ENCODE data around the gene TSHZ1. TPM values are rescaled to one million over a fixed set of nuclear protein-coding genes. Genes with fewer than 3 reads are reported as not detected.

Gene TSHZ1
- total RNA-seq, 2 experiments from 2014 or later: 5.9 to 9.5 TPM

GRCh38 chr18:75269124-75269680 lies 58.6 kb downstream of the TSHZ1 start:
- POLR2A ChIA-PET: interaction anchor here (0.6 kb wide), 1 partner anchor 972 kb away, joined by 3 read pairs; no protein-coding TSS in a partner anchor

GRCh38 chr18:75269696-75270095 lies 59.1 kb downstream of the TSHZ1 start:
- no peak overlapping the region for H3K4me3 ChIP-seq (ENCODE audit: low read depth, low read length, poor library complexity, severe bottlenecking)
- ChIA-PET POLR2A (interaction anchor here (0.6 kb wide), 1 partner anchor 971 kb away, joined by 3 read pairs; no protein-coding TSS in a partner anchor), CTCF (ENCODE audit: unreplicated experiment) (no interaction called here)
- TF ChIP-seq CTCF (conservative IDR thresholded peaks at IDR 0.05; ENCODE audit: low read length) (no peak), EZH2phosphoT487 (IDR thresholded peaks at IDR 0.05; ENCODE audit: borderline replicate concordance, low read depth, low read length) (no peak)
- intact Hi-C loops (cut with micrococcal nuclease; ENCODE audit: unreplicated experiment): no loop called here
- H3K4me1 ChIP-seq (ENCODE audit: insufficient read depth, low read length, poor library complexity, severe bottlenecking): no peaks in the 10 kb centered on the region
- H3K9me2 ChIP-seq (ENCODE audit: insufficient read depth, low read length): no peaks in the 10 kb centered on the region
- BruUV-seq (replicated peaks): no TSS peak
- H3K27ac ChIP-seq (ENCODE audit: low read depth, low read length, poor library complexity, severe bottlenecking): no peak overlapping the region
- H3K9me3 ChIP-seq (ENCODE audit: low read length): no peaks in the 10 kb centered on the region
- H3K36me3 ChIP-seq (ENCODE audit: insufficient read depth, low read length): no peaks in the 10 kb centered on the region
- DNase-seq (ENCODE audit: low spot score): no peak
- H2AFZ ChIP-seq (ENCODE audit: low read length): no peak overlapping the region
- no peaks in the 10 kb centered on the region for H3K79me2 ChIP-seq (ENCODE audit: insufficient read depth, low read depth, low read length)
- no peaks in the 10 kb centered on the region for H4K20me1 ChIP-seq (ENCODE audit: insufficient read depth, low read length)
- H3K4me2 ChIP-seq (ENCODE audit: low read length): no peak overlapping the region

More at GRCh38 chr18:75269124-75269680, 58.6 kb downstream of the TSHZ1 start:
- intact Hi-C loops (cut with micrococcal nuclease; ENCODE audit: unreplicated experiment): no loop called here
- H3K4me3 ChIP-seq (ENCODE audit: low read depth, low read length, poor library complexity, severe bottlenecking): no peak overlapping the region
- BruUV-seq (replicated peaks): no TSS peak
- H4K20me1 ChIP-seq (ENCODE audit: insufficient read depth, low read length): no peaks in the 10 kb centered on the region
- no peak overlapping the region for H3K4me2 ChIP-seq (ENCODE audit: low read length)
- H2AFZ ChIP-seq (ENCODE audit: low read length): no peak overlapping the region
- CTCF ChIA-PET (ENCODE audit: unreplicated experiment): no interaction called here
- DNase-seq (ENCODE audit: low spot score): no peak
- H3K27ac ChIP-seq (ENCODE audit: low read depth, low read length, poor library complexity, severe bottlenecking): no peak overlapping the region
- H3K4me1 ChIP-seq (ENCODE audit: insufficient read depth, low read length, poor library complexity, severe bottlenecking): no peaks in the 10 kb centered on the region
- H3K36me3 ChIP-seq (ENCODE audit: insufficient read depth, low read length): no peaks in the 10 kb centered on the region
- H3K79me2 ChIP-seq (ENCODE audit: insufficient read depth, low read depth, low read length): no peaks in the 10 kb centered on the region
- no peaks in the 10 kb centered on the region for H3K9me2 ChIP-seq (ENCODE audit: insufficient read depth, low read length)
- no peaks in the 10 kb centered on the region for H3K9me3 ChIP-seq (ENCODE audit: low read length)
- TF ChIP-seq EZH2phosphoT487 (IDR thresholded peaks at IDR 0.05; ENCODE audit: borderline replicate concordance, low read depth, low read length) (no peak), CTCF (conservative IDR thresholded peaks at IDR 0.05; ENCODE audit: low read length) (no peak)

- TF ChIP-seq EZH2phosphoT487 (IDR thresholded peaks at IDR 0.05; ENCODE audit: borderline replicate concordance, low read depth, low read length): no peak
- no peak for TF ChIP-seq CTCF (conservative IDR thresholded peaks at IDR 0.05; ENCODE audit: low read length)
- H3K4me3 ChIP-seq (ENCODE audit: low read depth, low read length, poor library complexity, severe bottlenecking): no peak overlapping the region
- H3K9me2 ChIP-seq (ENCODE audit: insufficient read depth, low read length): no peaks in the 10 kb centered on the region
- no TSS peak for BruUV-seq (replicated peaks)
- H3K4me2 ChIP-seq (ENCODE audit: low read length): no peak overlapping the region
- DNase-seq (ENCODE audit: low spot score): no peak
- intact Hi-C loops (cut with micrococcal nuclease; ENCODE audit: unreplicated experiment): no loop called here
- H3K79me2 ChIP-seq (ENCODE audit: insufficient read depth, low read depth, low read length): no peaks in the 10 kb centered on the region
- no peaks in the 10 kb centered on the region for H4K20me1 ChIP-seq (ENCODE audit: insufficient read depth, low read length)
- H2AFZ ChIP-seq (ENCODE audit: low read length): no peak overlapping the region
- ChIA-PET CTCF (ENCODE audit: unreplicated experiment) (no interaction called here), POLR2A (no interaction called here)
- H3K4me1 ChIP-seq (ENCODE audit: insufficient read depth, low read length, poor library complexity, severe bottlenecking): no peaks in the 10 kb centered on the region
- no peaks in the 10 kb centered on the region for H3K36me3 ChIP-seq (ENCODE audit: insufficient read depth, low read length)
- H3K9me3 ChIP-seq (ENCODE audit: low read length): no peaks in the 10 kb centered on the region
- H3K27ac ChIP-seq (ENCODE audit: low read depth, low read length, poor library complexity, severe bottlenecking): no peak overlapping the region
These were observed 61.4 kb downstream of the TSHZ1 start for GRCh38 chr18:75271952-75272351.
